ENCODE measurements around the gene GRIP1.

The GRIP1 gene

DNA sequence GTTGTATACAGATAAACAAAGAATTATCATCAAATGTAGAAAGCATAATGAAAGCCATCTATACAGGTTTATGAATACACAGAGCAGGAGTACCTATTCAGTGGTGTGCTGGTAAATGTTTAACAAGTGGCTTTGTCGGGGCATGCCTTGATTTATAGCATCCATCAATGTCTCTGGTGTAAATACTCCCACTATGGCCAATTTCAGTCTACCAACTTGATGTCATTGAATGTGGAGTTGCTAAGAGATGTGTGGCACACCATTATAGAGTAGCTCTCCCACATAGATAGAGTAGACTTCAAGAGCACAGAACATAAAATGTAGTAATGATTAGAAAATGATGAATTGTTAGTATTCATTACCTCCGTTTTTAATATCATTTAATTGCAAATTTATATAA is 9.3 kb downstream of the GRIP1 start:
- H3K27ac ChIP-seq (ENCODE audit: low read depth, low read length) = no peak overlapping the region

DNA sequence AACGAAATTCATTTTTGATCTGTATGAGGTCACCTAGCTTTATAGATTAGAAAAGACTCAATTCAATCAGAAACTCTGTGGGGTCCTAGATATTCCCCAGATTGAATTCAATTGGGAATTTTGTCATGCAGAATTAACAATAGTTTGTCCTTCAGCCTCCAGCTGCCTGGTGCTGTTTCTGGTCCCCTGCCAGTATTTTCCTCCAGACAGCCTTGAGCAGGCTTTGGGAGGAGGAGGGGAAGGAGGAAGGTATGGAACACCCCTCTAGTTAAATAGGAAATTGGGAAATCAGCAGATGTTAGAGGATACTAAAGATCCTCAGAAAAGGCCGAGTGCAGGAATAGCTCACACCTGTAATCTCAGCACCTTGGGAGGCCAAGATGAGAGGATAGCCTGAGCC is 10.6 kb downstream of the GRIP1 start:
- Histone ChIP-seq H3K79me2 (ENCODE audit: control insufficient read depth, low read length) (0 out of 2 replicates have a peak, but pooled peaks cover 3% of the 10 kb centered on the region), H3K4me3 (ENCODE audit: low read length) (no peak overlapping the region), H3K27me3 (ENCODE audit: control insufficient read depth, low read length) (no peaks in the 10 kb centered on the region), H4K20me1 (ENCODE audit: control insufficient read depth, insufficient read depth, low read depth, low read length) (no peaks in the 10 kb centered on the region), H3K36me3 (ENCODE audit: control insufficient read depth, low read length) (no peaks in the 10 kb centered on the region), H3K9me3 (ENCODE audit: control insufficient read depth, insufficient read depth, low read length) (no peaks in the 10 kb centered on the region), H3K4me2 (ENCODE audit: low read length) (no peak overlapping the region), H3K4me1 (ENCODE audit: control insufficient read depth, low read length) (peaks cover 53% of the 10 kb centered on the region), H3F3A (ENCODE audit: control insufficient read depth, insufficient read depth) (no peaks in the 10 kb centered on the region), H3K27ac (ENCODE audit: low read depth, low read length) (no peak overlapping the region), H3K9me2 (replicated peaks; ENCODE audit: control insufficient read depth, low read length) (no peaks in the 10 kb centered on the region)
- TF ChIP-seq EZH2phosphoT487 (IDR thresholded peaks at IDR 0.05; ENCODE audit: borderline replicate concordance, low read length) (no peak), CTCF (IDR thresholded peaks at IDR 0.05; ENCODE audit: low read depth, low read length, poor library complexity, severe bottlenecking) (no peak)

More for the DNA sequence above, 9.3 kb downstream of the GRIP1 start:
- Histone ChIP-seq H3K4me3 (ENCODE audit: low read length) (no peak overlapping the region), H3K36me3 (ENCODE audit: control insufficient read depth, low read length) (no peaks in the 10 kb centered on the region), H3K79me2 (ENCODE audit: control insufficient read depth, low read length) (0 out of 2 replicates have a peak, but pooled peaks cover 6% of the 10 kb centered on the region), H3K9me3 (ENCODE audit: control insufficient read depth, insufficient read depth, low read length) (no peaks in the 10 kb centered on the region), H3F3A (ENCODE audit: control insufficient read depth, insufficient read depth) (no peaks in the 10 kb centered on the region), H3K4me2 (ENCODE audit: low read length) (no peak overlapping the region), H4K20me1 (ENCODE audit: control insufficient read depth, insufficient read depth, low read depth, low read length) (no peaks in the 10 kb centered on the region), H3K4me1 (ENCODE audit: control insufficient read depth, low read length) (peaks cover 48% of the 10 kb centered on the region), H3K9me2 (replicated peaks; ENCODE audit: control insufficient read depth, low read length) (no peaks in the 10 kb centered on the region), H3K27me3 (ENCODE audit: control insufficient read depth, low read length) (no peaks in the 10 kb centered on the region)
- TF ChIP-seq EZH2phosphoT487 (IDR thresholded peaks at IDR 0.05; ENCODE audit: borderline replicate concordance, low read length) (no peak), CTCF (IDR thresholded peaks at IDR 0.05; ENCODE audit: low read depth, low read length, poor library complexity, severe bottlenecking) (no peak)

- Histone ChIP-seq H3K79me2 (ENCODE audit: control insufficient read depth, low read length) (0 out of 2 replicates have a peak, but pooled peaks cover 2% of the 10 kb centered on the region), H3K36me3 (ENCODE audit: control insufficient read depth, low read length) (no peaks in the 10 kb centered on the region), H3K27me3 (ENCODE audit: control insufficient read depth, low read length) (no peaks in the 10 kb centered on the region), H3K27ac (ENCODE audit: low read depth, low read length) (no peak overlapping the region), H4K20me1 (ENCODE audit: control insufficient read depth, insufficient read depth, low read depth, low read length) (no peaks in the 10 kb centered on the region), H3K4me1 (ENCODE audit: control insufficient read depth, low read length) (peaks cover 57% of the 10 kb centered on the region), H3K4me2 (ENCODE audit: low read length) (no peak overlapping the region), H3K9me2 (replicated peaks; ENCODE audit: control insufficient read depth, low read length) (no peaks in the 10 kb centered on the region), H3K4me3 (ENCODE audit: low read length) (no peak overlapping the region), H3K9me3 (ENCODE audit: control insufficient read depth, insufficient read depth, low read length) (no peaks in the 10 kb centered on the region), H3F3A (ENCODE audit: control insufficient read depth, insufficient read depth) (0 out of 2 replicates have a peak, but pooled peaks cover 3% of the 10 kb centered on the region)
- TF ChIP-seq CTCF (IDR thresholded peaks at IDR 0.05; ENCODE audit: low read depth, low read length, poor library complexity, severe bottlenecking) = no peak
- TF ChIP-seq EZH2phosphoT487 (IDR thresholded peaks at IDR 0.05; ENCODE audit: borderline replicate concordance, low read length) = no peak
Observed at GRCh38 chr12:66667906-66668305, 11.0 kb downstream of the GRIP1 start.
